K562 (cell line): Measurements from ENCODE around the gene RALA. TPM values are rescaled to one million over a fixed set of nuclear protein-coding genes. Genes with fewer than 3 reads are reported as not detected.

ENCODE experiments used
- ATAC-seq: fragments of 200-7000 bp; cut with Tn5 transposase; 3 replicates; pipeline ENCODE4 v1.9.1; 2020; ENCODE audit warnings: moderate library complexity
- BruUV-seq: library from RNA; stranded (reverse); fragments of 400-500 nt; replicated peaks from 2 replicates; lab custom pipeline; 2021; lab: Mats Ljungman, UMichigan
- CTCF ChIA-PET: fragments of 300-600 bp; formaldehyde crosslinking; extraction: SDS; loops from one replicate; lab custom pipeline; 2021; ENCODE audit warnings: low intra/inter-chr PET ratio; lab: Yijun Ruan, JAX
- POLR2A ChIA-PET: fragments of 300-600, 350-650 bp; sonication (Branson Sonifier 250); formaldehyde crosslinking; extraction: SDS; loops from one replicate; lab custom pipeline; 2021; ENCODE audit warnings: antibody characterized with exemption, inconsistent platforms; lab: Yijun Ruan, JAX
- DNase-seq, 4 experiments: peaks; one replicate each; pipeline versions ENCODE4 v3.0.0 to v3.0.0-alpha.2; 2011 to 2018; ENCODE audit warnings: low spot score in 3 of 4, mixed read lengths in 3 of 4; ENCODE audit errors: extremely low read depth in 1 of 4
- FAIRE-seq: peaks from 2 replicates; lab custom pipeline; 2011; peaks lifted over from hg19 to GRCh38; lab: Jason Lieb, UNC
- H2AFZ ChIP-seq: 2 replicates; pipeline ENCODE4 v1.6.0; 2011; ENCODE audit warnings: low read depth, low read length, control low read depth, inconsistent platforms
- H3K27ac ChIP-seq: fragments of 200-600 bp; 3 replicates; pipeline ENCODE4 v1.8.0; 2011; ENCODE audit warnings: low read depth, mild to moderate bottlenecking, control low read depth, inconsistent platforms, low read length, moderate library complexity, mixed read lengths; ENCODE audit errors: extremely low read depth
- H3K27me3 ChIP-seq, 2 experiments: fragments of 300-600 bp in 1 of 2; 2 replicates in 1 of 2; 3 replicates in 1 of 2; pipeline versions ENCODE4 v1.6.0 to v1.8.0; 2011; ENCODE audit warnings: inconsistent platforms in 2 of 2, low read length in 2 of 2, mild to moderate bottlenecking in 1 of 2, mixed read lengths in 1 of 2, moderate library complexity in 1 of 2; ENCODE audit not compliant: control insufficient read depth in 2 of 2, insufficient read depth in 2 of 2
- H3K36me3 ChIP-seq: fragments of 300-600 bp; 3 replicates; pipeline ENCODE4 v1.8.0; 2011; ENCODE audit warnings: mild to moderate bottlenecking, low read length, inconsistent platforms; ENCODE audit not compliant: control insufficient read depth, insufficient read depth
- H3K4me1 ChIP-seq, 2 experiments: fragments of 200-600 bp in 1 of 2; replicated peaks in 1 of 2; 2 replicates in 1 of 2; 3 replicates in 1 of 2; pipeline versions ENCODE4 v1.5.1 to v1.8.0; 2011; ENCODE audit warnings: inconsistent platforms in 2 of 2, low read length in 2 of 2, mild to moderate bottlenecking in 1 of 2, mixed read lengths in 1 of 2, moderate library complexity in 1 of 2; ENCODE audit not compliant: control insufficient read depth in 2 of 2, insufficient read depth in 2 of 2
- H3K4me2 ChIP-seq: 2 replicates; pipeline ENCODE4 v1.6.1; 2011; ENCODE audit warnings: low read length, control low read depth, inconsistent platforms, mixed read lengths; ENCODE audit not compliant: insufficient read depth
- H3K4me3 ChIP-seq: fragments of 200-600 bp; sonication (generic), shearing (Covaris generic); 2 replicates; pipeline ENCODE4 v1.5.1; 2016; ENCODE audit warnings: control low read depth, inconsistent platforms
- H3K79me2 ChIP-seq: fragments of 200-600 bp; 3 replicates; pipeline ENCODE4 v1.8.0; 2011; ENCODE audit warnings: low read length, inconsistent platforms; ENCODE audit not compliant: control insufficient read depth, insufficient read depth
- H3K9ac ChIP-seq, 2 experiments: 2 replicates each; pipeline versions ENCODE4 v1.6.0 to v1.6.1; 2011; ENCODE audit warnings: low read depth in 2 of 2, low read length in 2 of 2, control low read depth in 1 of 2, inconsistent platforms in 1 of 2, mild to moderate bottlenecking in 1 of 2, mixed read lengths in 1 of 2; ENCODE audit not compliant: insufficient read depth in 1 of 2
- H3K9me1 ChIP-seq: one replicate; pipeline ENCODE4 v1.6.0; 2011; ENCODE audit warnings: inconsistent platforms, mild to moderate bottlenecking, low read length, moderate library complexity; ENCODE audit not compliant: control insufficient read depth, insufficient read depth
- H3K9me3 ChIP-seq: replicated peaks from 2 replicates; pipeline ENCODE4 v1.5.1; 2011; ENCODE audit warnings: low read depth, low read length, inconsistent platforms; ENCODE audit not compliant: control insufficient read depth, insufficient read depth
- H4K20me1 ChIP-seq: replicated peaks from 2 replicates; pipeline ENCODE4 v1.6.1; 2011; ENCODE audit warnings: low read length, inconsistent platforms, mixed read lengths; ENCODE audit not compliant: control insufficient read depth, insufficient read depth
- DIDO1 ChIP-seq: fragments of 450-650 bp; IDR thresholded peaks from 2 replicates; pipeline ENCODE4 v1.6.1; 2016; ENCODE audit warnings: low read depth, missing biosample characterization, missing genetic modification characterization
- GATAD2B ChIP-seq: fragments of 450-650 bp; IDR thresholded peaks from 2 replicates; pipeline ENCODE4 v1.6.1; 2017; ENCODE audit warnings: mild to moderate bottlenecking, borderline replicate concordance
- HOXB6 ChIP-seq: fragments of 250-450 bp; sonication (Bioruptor Pico); IDR thresholded peaks from 2 replicates; pipeline ENCODE4 v1.5.1; 2022; ENCODE audit warnings: mild to moderate bottlenecking, borderline replicate concordance
- NBN ChIP-seq: fragments of 450-650 bp; IDR thresholded peaks from 2 replicates; pipeline ENCODE4 v1.6.1; 2016; ENCODE audit warnings: low read depth, mild to moderate bottlenecking
- NELFE ChIP-seq: IDR thresholded peaks from 2 replicates; pipeline ENCODE4 v1.6.1; 2011; ENCODE audit warnings: mild to moderate bottlenecking; ENCODE audit not compliant: insufficient read depth, insufficient read length
- SIN3A ChIP-seq, 2 experiments: fragments of 150-350 bp in 1 of 2; IDR thresholded peaks; 2 replicates each; pipeline ENCODE4 v1.6.1; 2011 to 2016; ENCODE audit warnings: borderline replicate concordance in 2 of 2, low read depth in 2 of 2, low read length in 2 of 2, mild to moderate bottlenecking in 2 of 2, moderate library complexity in 2 of 2; ENCODE audit not compliant: control insufficient read depth in 1 of 2
- SRF ChIP-seq, 2 experiments: fragments of 250-450, 450-650 bp in 1 of 2; sonication (Bioruptor Pico) in 1 of 2; sonication (generic) in 1 of 2; formaldehyde crosslinking; IDR thresholded peaks; 2 replicates each; pipeline versions ENCODE4 v1.5.0 to v1.5.1; 2020 to 2022; ENCODE audit warnings: mild to moderate bottlenecking in 1 of 2, missing genetic modification reagents in 1 of 2
- TCFL5 ChIP-seq: fragments of 250-450 bp; sonication (Bioruptor Pico); conservative IDR thresholded peaks from 2 replicates; pipeline ENCODE4 v1.6.1; 2021; ENCODE audit warnings: mild to moderate bottlenecking, moderate library complexity, matching md5 sums
- ZBTB17 ChIP-seq: fragments of 450-650 bp; formaldehyde crosslinking; IDR thresholded peaks from 2 replicates; pipeline ENCODE4 v1.4.0; 2020; ENCODE audit warnings: mild to moderate bottlenecking
- ZBTB8A ChIP-seq: fragments of 450-650 bp; IDR thresholded peaks from 2 replicates; pipeline ENCODE4 v1.6.1; 2018; ENCODE audit warnings: mild to moderate bottlenecking, moderate library complexity; ENCODE audit not compliant: partially characterized antibody
- WGBS: fragments of 100-300 bp; shearing (Covaris generic); methylation state at CpG from one replicate; pipeline ENCODE4 v1.1.6; 2016; ENCODE audit warnings: low coverage, mixed read lengths; ENCODE audit not compliant: insufficient coverage; ENCODE audit errors: missing lambda C conversion rate; 5-methylcytosine and 5-hydroxymethylcytosine counted together
- in situ Hi-C: fragments of 300-500 bp; cut with MboI; formaldehyde crosslinking; loops from 4 replicates; pipeline ENCODE4 v1.15.0; 2018; ENCODE audit warnings: inconsistent platforms, mixed read lengths
- intact Hi-C: fragments of 100-400 bp; cut with micrococcal nuclease; formaldehyde crosslinking; loops from 2 replicates; pipeline ENCODE4 v1.14.2; 2022
- polyA plus RNA-seq, 8 experiments: library from polyadenylated mRNA; depleted of rRNA in 4 of 8; stranded (reverse) in 5 of 8; unstranded in 3 of 8; fragments of >200 nt; fragmentation: Nextera tagmentation in 2 of 8; fragmentation: Illumina TruSeq in 1 of 8; extraction: Ambion mirVana in 2 of 8; extraction: Trizol in 1 of 8; gene quantifications; 2 replicates each; pipeline versions ENCODE4 v1.2.1 to v1.2.3, GENCODE V29; 2011 to 2014; ENCODE audit warnings: inconsistent platforms in 1 of 8, missing spikeins in 1 of 8
- total RNA-seq, 7 experiments: library from RNA; depleted of rRNA in 6 of 7; stranded (reverse); fragments of >200 nt in 6 of 7; fragmentation: Illumina TruSeq in 2 of 7; extraction: Trizol in 2 of 7; gene quantifications; 2 replicates each; pipeline versions ENCODE4 v1.2.1 to v1.2.3, GENCODE V29; 2011 to 2021; ENCODE audit warnings: low replicate concordance in 1 of 7

Gene RALA
- total and polyA plus RNA-seq, 9 of the 15 experiments (the other 6 are each of a cell fraction or from before 2014, with no cell fraction given) = 7.2 to 28.0 (median 25.7) TPM

DNA sequence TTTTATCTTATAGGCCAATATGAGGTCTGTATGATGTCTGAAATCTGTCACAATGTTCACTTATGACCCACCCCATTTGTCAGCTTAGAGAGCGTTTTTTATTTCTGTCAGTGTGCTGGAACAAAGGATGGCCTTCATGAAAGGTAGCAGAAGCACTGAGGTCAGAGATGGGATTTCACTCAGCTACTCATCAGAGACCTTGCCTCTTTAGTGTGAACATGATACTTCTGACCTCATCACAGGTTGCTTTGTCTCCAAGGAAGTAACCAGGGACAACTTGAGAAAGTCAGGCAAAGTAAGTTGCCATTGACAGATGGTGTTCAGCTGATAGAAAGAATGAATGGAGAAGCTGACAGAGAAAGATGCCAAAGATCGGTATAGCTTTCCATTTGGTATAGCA, 40.8 kb upstream of the RALA start:
- no peaks in the 10 kb centered on the region for H3K9me1 ChIP-seq
- no peaks in the 10 kb centered on the region for H4K20me1 ChIP-seq
- no TSS peak for BruUV-seq
- H2AFZ ChIP-seq = no peak overlapping the region
- in situ Hi-C loops (loop anchor here (5.0 to 10.0 kb wide), 2 partner anchors 160 to 472 kb away; no protein-coding TSS in a partner anchor), intact Hi-C loops (no loop called here)
- peak in 1 of 4 experiments; percentile 15 for DNase-seq
- H3K4me3 ChIP-seq = no peak overlapping the region
- POLR2A ChIA-PET = interaction anchor here (0.6 to 1.4 kb wide), 4 partner anchors 42 to 160 kb away, joined by 3 to 4 read pairs (median 3); no protein-coding TSS in a partner anchor
- H3K27ac ChIP-seq = no peak overlapping the region
- peaks cover 0 to 2% of the 10 kb centered on the region in 2 experiments; a peak in 2 of 5 replicates for H3K4me1 ChIP-seq
- FAIRE-seq = no peak
- H3K9ac ChIP-seq = no peak overlapping the region
- no peak overlapping the region for H3K4me2 ChIP-seq
- CTCF ChIA-PET = interaction anchor here (1.4 kb wide), 1 partner anchor 164 kb away, joined by 6 read pairs; no protein-coding TSS in a partner anchor
- H3K27me3 ChIP-seq = no peaks in the 10 kb centered on the region
- no peaks in the 10 kb centered on the region for H3K9me3 ChIP-seq
- TF ChIP-seq SIN3A (IDR thresholded peaks at IDR 0.05; ENCODE audit: borderline replicate concordance in 2 of 2, control insufficient read depth in 1 of 2, low read depth in 2 of 2, low read length in 2 of 2) = no peak
- no peak for TF ChIP-seq NELFE
- TF ChIP-seq NBN = no peak
- no peak for TF ChIP-seq ZBTB17 (CRISPR knock-in tag)
- no peak for TF ChIP-seq TCFL5 (CRISPR knock-in tag)
- TF ChIP-seq ZBTB8A = no peak
- TF ChIP-seq HOXB6 = no peak
- TF ChIP-seq DIDO1 (tag) = no peak
- TF ChIP-seq GATAD2B = no peak
- no peak for TF ChIP-seq SRF (CRISPR knock-in tag; IDR thresholded peaks at IDR 0.05)
- no peak for ATAC-seq
- H3K79me2 ChIP-seq = no peaks in the 10 kb centered on the region
- no peaks in the 10 kb centered on the region for H3K36me3 ChIP-seq
- 70% methylated on average over 2 of the region's 2 CpGs for WGBS
